Measurements from ENCODE around the gene PTPN1.

Gene PTPN1

GRCh38 chr20:50467718-50468356 is 42.3 kb upstream of the PTPN1 start:
- H3K4me3 ChIP-seq (ENCODE audit: low read depth, low read length), result no peak overlapping the region
- DNase-seq (ENCODE audit: low read depth), result no peak
- TF ChIP-seq CTCF (IDR thresholded peaks at IDR 0.05; ENCODE audit: control insufficient read depth, extremely low read depth, insufficient read depth), result no peak

DNA sequence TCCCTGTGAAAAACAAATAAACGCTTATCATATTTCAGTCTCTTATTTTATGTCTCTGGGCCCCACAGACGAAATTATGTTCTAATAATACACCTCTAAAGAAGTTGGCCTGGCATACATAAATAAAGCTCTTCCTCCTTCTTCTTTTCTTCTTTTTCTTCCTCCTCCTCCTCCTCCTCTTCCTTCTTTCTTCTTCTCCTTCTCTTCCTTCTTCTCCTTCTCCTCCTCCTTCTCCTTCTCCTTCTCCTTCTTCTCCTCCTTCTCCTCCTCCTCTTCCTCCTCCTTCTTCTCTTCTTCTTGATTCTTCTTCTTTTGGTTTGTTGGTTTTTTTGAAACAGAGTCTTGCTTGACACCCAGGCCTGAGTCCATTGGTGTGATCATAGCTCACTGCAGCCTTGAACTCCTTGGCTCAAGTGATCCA is 41.8 kb upstream of the PTPN1 start:
- H3K4me3 ChIP-seq (ENCODE audit: low read depth, low read length), result no peak overlapping the region
- TF ChIP-seq CTCF (IDR thresholded peaks at IDR 0.05; ENCODE audit: control insufficient read depth, extremely low read depth, insufficient read depth), result no peak
- DNase-seq (ENCODE audit: low read depth), result no peak

GRCh38 chr20:50469176-50469723 is 40.9 kb upstream of the PTPN1 start:
- no peak for TF ChIP-seq CTCF (IDR thresholded peaks at IDR 0.05; ENCODE audit: control insufficient read depth, extremely low read depth, insufficient read depth)
- no peak for DNase-seq (ENCODE audit: low read depth)

DNA sequence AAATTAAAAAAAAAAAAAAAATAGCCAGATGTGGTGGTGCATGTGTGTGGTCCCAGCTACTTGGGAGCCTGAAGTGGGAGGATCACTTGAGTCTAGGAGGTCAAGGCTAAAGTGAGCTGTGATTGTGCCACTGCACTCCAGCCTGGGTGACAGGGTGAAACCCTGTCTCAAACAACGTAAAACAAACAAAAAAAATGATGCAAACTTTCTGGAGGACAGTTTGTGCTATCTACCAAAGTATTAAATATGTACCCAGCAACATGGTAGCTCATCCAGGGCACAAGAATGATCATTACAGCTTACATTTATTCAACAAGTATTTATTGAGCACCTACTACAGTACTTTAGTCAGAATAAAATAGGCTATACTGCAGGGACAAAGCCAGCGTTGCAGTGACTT is 40.4 kb upstream of the PTPN1 start:
- H3K4me3 ChIP-seq (ENCODE audit: low read depth, low read length), result no peak overlapping the region
- DNase-seq (ENCODE audit: low read depth), result no peak

More at GRCh38 chr20:50469176-50469723, 40.9 kb upstream of the PTPN1 start:
- no peak overlapping the region for H3K4me3 ChIP-seq (ENCODE audit: low read depth, low read length)

DNA sequence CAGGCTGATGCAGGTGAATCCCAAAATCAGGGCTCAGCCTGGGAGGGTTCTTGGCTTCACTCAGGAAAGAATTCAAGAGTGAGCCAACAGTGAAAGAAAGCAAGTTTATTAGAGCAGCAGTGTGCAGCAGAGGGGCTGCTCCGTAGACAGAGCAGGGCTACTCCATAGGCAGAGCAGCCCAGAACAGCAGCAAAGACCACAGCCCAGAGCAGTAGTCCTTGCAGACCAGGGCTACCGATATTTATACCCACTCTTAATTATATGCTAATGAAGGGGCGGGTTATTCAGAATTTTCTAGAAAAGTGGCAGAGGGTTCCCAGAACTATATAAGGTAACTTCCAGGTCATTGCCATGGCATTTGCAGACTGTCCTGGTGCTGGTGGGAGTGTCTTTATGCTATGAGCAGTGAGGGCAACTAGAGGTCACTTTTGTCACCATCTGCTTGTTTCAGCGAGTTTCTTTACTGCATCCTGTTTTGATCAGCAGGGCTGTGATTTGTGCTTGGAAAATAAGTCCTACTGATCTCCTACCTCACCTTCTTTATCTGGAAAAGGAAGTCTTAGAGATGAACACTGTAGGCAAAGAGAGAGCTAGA is 39.8 kb upstream of the PTPN1 start:
- no peak overlapping the region for H3K4me3 ChIP-seq (ENCODE audit: low read depth, low read length)
- DNase-seq (ENCODE audit: low read depth), result no peak
- no peak for TF ChIP-seq CTCF (IDR thresholded peaks at IDR 0.05; ENCODE audit: control insufficient read depth, extremely low read depth, insufficient read depth)

More for the DNA sequence above, 40.4 kb upstream of the PTPN1 start:
- TF ChIP-seq CTCF (IDR thresholded peaks at IDR 0.05; ENCODE audit: control insufficient read depth, extremely low read depth, insufficient read depth), result no peak

DNA sequence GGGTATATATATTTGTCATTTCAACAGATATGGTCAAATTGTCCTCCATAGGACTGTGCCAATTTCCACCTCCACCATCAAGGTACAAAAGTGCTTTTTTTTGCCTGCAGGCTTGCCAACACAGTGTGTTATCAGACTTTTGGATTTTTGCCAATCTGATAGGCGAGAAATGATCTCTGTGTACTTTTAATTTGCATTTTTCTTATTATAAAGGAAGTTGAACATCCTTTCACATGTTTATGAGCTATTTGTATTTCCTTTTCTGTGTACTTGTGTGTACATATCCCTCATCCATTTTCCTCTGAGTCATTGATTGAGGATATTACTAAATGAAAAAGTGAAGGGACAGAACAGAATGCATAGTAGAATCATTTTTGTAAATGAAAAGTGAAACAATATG is 39.0 kb upstream of the PTPN1 start:
- no peak for TF ChIP-seq CTCF (IDR thresholded peaks at IDR 0.05; ENCODE audit: control insufficient read depth, extremely low read depth, insufficient read depth)
- DNase-seq (ENCODE audit: low read depth), result peak; percentile 87
- no peak overlapping the region for H3K4me3 ChIP-seq (ENCODE audit: low read depth, low read length)

All from LNCaP clone FGC (cell line).